Lung (tissue), 12 donors: Measurements from ENCODE around the gene GBX2. TPM values are rescaled to one million over a fixed set of nuclear protein-coding genes. Genes with fewer than 3 reads are reported as not detected.

ENCODE experiments used
- ATAC-seq: fragments of 200-7000 bp; cut with Tn5 transposase; one replicate; pipeline ENCODE4 v1.9.1; 2020; ENCODE audit warnings: moderate number of reproducible peaks; ENCODE audit not compliant: insufficient read depth, low FRiP score
- DNase-seq, 3 donors: peaks; one replicate each; pipeline ENCODE4 v3.0.0-alpha.2; 2013 to 2017
- H3K27ac ChIP-seq, 2 donors: one replicate each; pipeline ENCODE4 v1.5.1; 2013; ENCODE audit warnings: mild to moderate bottlenecking in 2 of 2, moderate library complexity in 2 of 2, control low read depth in 1 of 2, inconsistent platforms in 1 of 2, low read depth in 1 of 2, low read length in 1 of 2
- H3K27me3 ChIP-seq, 3 donors: one replicate each; pipeline ENCODE4 v1.5.1; 2013; ENCODE audit warnings: low read length in 2 of 3; ENCODE audit not compliant: control insufficient read depth in 3 of 3, insufficient read depth in 3 of 3
- H3K36me3 ChIP-seq, 4 donors: one replicate each; pipeline ENCODE4 v1.5.1; 2013; ENCODE audit warnings: low read length in 4 of 4, mild to moderate bottlenecking in 1 of 4, moderate library complexity in 1 of 4; ENCODE audit not compliant: control insufficient read depth in 4 of 4, insufficient read depth in 4 of 4
- H3K4me1 ChIP-seq, 5 donors: one replicate each; pipeline ENCODE4 v1.5.1; 2013; ENCODE audit warnings: low read length in 5 of 5, mild to moderate bottlenecking in 2 of 5, moderate library complexity in 1 of 5; ENCODE audit not compliant: control insufficient read depth in 5 of 5, insufficient read depth in 5 of 5
- H3K4me3 ChIP-seq: one replicate; pipeline ENCODE4 v1.5.1; 2013; ENCODE audit warnings: mild to moderate bottlenecking, control low read depth, moderate library complexity
- H3K9ac ChIP-seq, 2 donors: one replicate each; pipeline ENCODE4 v1.5.1; 2013; ENCODE audit warnings: low read length in 2 of 2, control low read depth in 1 of 2; ENCODE audit not compliant: insufficient read depth in 1 of 2
- H3K9me3 ChIP-seq, 4 donors: one replicate each; pipeline ENCODE4 v1.5.1; 2013; ENCODE audit warnings: low read length in 3 of 4, mild to moderate bottlenecking in 1 of 4, moderate library complexity in 1 of 4; ENCODE audit not compliant: control insufficient read depth in 4 of 4, insufficient read depth in 3 of 4
- WGBS, 2 donors: extraction: QIAGEN DNeasy Blood & Tissue Kit; methylation state at CpG; one replicate each; pipeline ENCODE4 v1.1.7; 2013; 5-methylcytosine and 5-hydroxymethylcytosine counted together
- polyA plus RNA-seq, 2 donors: library from polyadenylated mRNA; stranded (reverse); fragments of 200-250 nt; gene quantifications; one replicate each; pipeline ENCODE4 v1.2.1, GENCODE V29; 2013
- total RNA-seq, 2 donors: library from RNA; depleted of rRNA in 1 of 2; stranded (reverse); fragments of >200 nt in 1 of 2; gene quantifications; one replicate each; pipeline ENCODE4 v1.2.1, GENCODE V29; 2014 to 2021
- TF ChIP-seq, protein P1 (sequence below): IDR thresholded peaks from 2 replicates; pipeline ENCODE4 v1.5.1; 2012; ENCODE audit warnings: mild to moderate bottlenecking; ENCODE audit errors: control extremely low read depth, extremely low read depth
- donor health status: control.
- donor health status: control.
- donor health status: Bipolar disorder and iron deficiency.
- donor health status: healthy.
- donor health status: DM: yes; HTN: yes; CAD: no.

Gene GBX2
- total and polyA plus RNA-seq, 4 donors: 0.17 TPM; not detected in 3

DNA sequence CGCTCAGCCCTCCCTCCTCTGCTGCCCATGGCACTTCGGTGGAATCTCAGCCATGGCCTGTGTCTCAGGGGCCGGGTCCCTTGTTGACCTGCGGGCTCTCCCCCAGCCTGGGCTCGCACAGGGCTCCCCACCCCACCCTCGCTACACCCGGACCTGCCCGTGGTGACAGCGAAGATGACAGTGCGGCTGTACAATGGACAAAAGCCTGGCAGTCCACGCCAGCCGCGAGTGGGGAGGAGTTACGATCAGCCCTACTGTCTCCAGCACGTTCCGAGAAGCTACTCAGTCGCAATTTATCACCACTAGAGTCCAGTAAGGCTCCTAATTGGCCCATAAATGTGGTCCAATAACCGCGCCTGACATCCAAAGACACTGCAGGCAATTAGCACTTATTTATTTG is 31.6 kb downstream of the GBX2 start:
- H3K9ac ChIP-seq: no peak overlapping the region
- H3K27ac ChIP-seq: no peak overlapping the region
- no peaks in the 10 kb centered on the region for H3K4me1 ChIP-seq
- no peaks in the 10 kb centered on the region for H3K27me3 ChIP-seq
- no peak for ATAC-seq
- peaks cover 0 to 1% (median 0%) of the 10 kb centered on the region in 4 donors for H3K36me3 ChIP-seq
- peaks cover 0 to 3% (median 0%) of the 10 kb centered on the region in 4 donors for H3K9me3 ChIP-seq
- 86 to 88% methylated on average over 19 of the region's 19 CpGs for WGBS, 2 donors
- no peak overlapping the region for H3K4me3 ChIP-seq
- TF ChIP-seq, protein P1, sequence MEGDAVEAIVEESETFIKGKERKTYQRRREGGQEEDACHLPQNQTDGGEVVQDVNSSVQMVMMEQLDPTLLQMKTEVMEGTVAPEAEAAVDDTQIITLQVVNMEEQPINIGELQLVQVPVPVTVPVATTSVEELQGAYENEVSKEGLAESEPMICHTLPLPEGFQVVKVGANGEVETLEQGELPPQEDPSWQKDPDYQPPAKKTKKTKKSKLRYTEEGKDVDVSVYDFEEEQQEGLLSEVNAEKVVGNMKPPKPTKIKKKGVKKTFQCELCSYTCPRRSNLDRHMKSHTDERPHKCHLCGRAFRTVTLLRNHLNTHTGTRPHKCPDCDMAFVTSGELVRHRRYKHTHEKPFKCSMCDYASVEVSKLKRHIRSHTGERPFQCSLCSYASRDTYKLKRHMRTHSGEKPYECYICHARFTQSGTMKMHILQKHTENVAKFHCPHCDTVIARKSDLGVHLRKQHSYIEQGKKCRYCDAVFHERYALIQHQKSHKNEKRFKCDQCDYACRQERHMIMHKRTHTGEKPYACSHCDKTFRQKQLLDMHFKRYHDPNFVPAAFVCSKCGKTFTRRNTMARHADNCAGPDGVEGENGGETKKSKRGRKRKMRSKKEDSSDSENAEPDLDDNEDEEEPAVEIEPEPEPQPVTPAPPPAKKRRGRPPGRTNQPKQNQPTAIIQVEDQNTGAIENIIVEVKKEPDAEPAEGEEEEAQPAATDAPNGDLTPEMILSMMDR: no peak
- DNase-seq: no peak

- Histone ChIP-seq H3K36me3 (peaks cover 0 to 1% (median 0%) of the 10 kb centered on the region in 4 donors), H3K4me1 (no peaks in the 10 kb centered on the region), H3K9me3 (no peaks in the 10 kb centered on the region), H3K27me3 (no peaks in the 10 kb centered on the region), H3K27ac (no peak overlapping the region), H3K4me3 (no peak overlapping the region), H3K9ac (no peak overlapping the region)
- TF ChIP-seq, protein P1: no peak
- 87 to 89% methylated on average over 12 of the region's 12 CpGs for WGBS, 2 donors
- ATAC-seq: no peak
- DNase-seq: no peak
Observed at GRCh38 chr2:236133410-236134012, 34.7 kb downstream of the GBX2 start.

GRCh38 chr2:236131073-236131692 is 37.0 kb downstream of the GBX2 start:
- H3K27ac ChIP-seq: no peak overlapping the region
- no peaks in the 10 kb centered on the region for H3K9me3 ChIP-seq
- peaks cover 0 to 7% (median 0%) of the 10 kb centered on the region in 4 donors for H3K36me3 ChIP-seq
- 86 to 92% methylated on average over 10 of the region's 10 CpGs for WGBS, 2 donors
- no peak for DNase-seq
- ATAC-seq: no peak
- H3K9ac ChIP-seq: no peak overlapping the region
- TF ChIP-seq, protein P1: no peak
- no peaks in the 10 kb centered on the region for H3K27me3 ChIP-seq
- H3K4me1 ChIP-seq: no peaks in the 10 kb centered on the region
- no peak overlapping the region for H3K4me3 ChIP-seq
